Fibroblast of the aortic adventitia (primary cell): Measurements from ENCODE around the gene ARMC2. TPM values are rescaled to one million over a fixed set of nuclear protein-coding genes. Genes with fewer than 3 reads are reported as not detected.

ENCODE experiments used
- DNase-seq: peaks from one replicate; pipeline ENCODE4 v3.0.0-alpha.2; 2010; ENCODE audit warnings: low read depth
- H3K4me3 ChIP-seq: 2 replicates; pipeline ENCODE4 v1.5.1; 2011; ENCODE audit warnings: low read depth, mild to moderate bottlenecking, control low read depth, low read length, moderate library complexity
- CTCF ChIP-seq: IDR thresholded peaks from 2 replicates; pipeline ENCODE4 v1.5.1; 2011; ENCODE audit warnings: mild to moderate bottlenecking, low read length, control low read depth, inconsistent platforms; ENCODE audit not compliant: insufficient read depth
- total RNA-seq: library from RNA; depleted of rRNA; stranded (reverse); fragments of >200 nt; gene quantifications from 2 replicates; pipeline ENCODE4 v1.2.3, GENCODE V29; 2012; ENCODE audit warnings: low replicate concordance

The ARMC2 gene
- total RNA-seq, 1 donor: 2.5 TPM

- H3K4me3 ChIP-seq: no peak overlapping the region
- DNase-seq: no peak
- TF ChIP-seq CTCF: no peak
Measured at GRCh38 chr6:108803982-108804490, 44.2 kb upstream of the ARMC2 start.

GRCh38 chr6:108804956-108805355 is 43.3 kb upstream of the ARMC2 start:
- no peak overlapping the region for H3K4me3 ChIP-seq
- DNase-seq: no peak
- no peak for TF ChIP-seq CTCF

- no peak overlapping the region for H3K4me3 ChIP-seq
- DNase-seq: no peak
- TF ChIP-seq CTCF: no peak
Measured at GRCh38 chr6:108805611-108806167, 42.5 kb upstream of the ARMC2 start.

GRCh38 chr6:108806171-108806570 is 42.1 kb upstream of the ARMC2 start:
- H3K4me3 ChIP-seq: no peak overlapping the region
- no peak for TF ChIP-seq CTCF
- no peak for DNase-seq

- no peak overlapping the region for H3K4me3 ChIP-seq
- TF ChIP-seq CTCF: no peak
- DNase-seq: no peak
Measured at GRCh38 chr6:108806665-108807064, 41.6 kb upstream of the ARMC2 start.

GRCh38 chr6:108807928-108808327 is 40.3 kb upstream of the ARMC2 start:
- H3K4me3 ChIP-seq: no peak overlapping the region
- no peak for DNase-seq
- TF ChIP-seq CTCF: no peak

GRCh38 chr6:108809211-108809610 is 39.0 kb upstream of the ARMC2 start:
- H3K4me3 ChIP-seq: no peak overlapping the region
- no peak for TF ChIP-seq CTCF
- DNase-seq: no peak
